Lower leg skin (tissue), 4 donors: ENCODE data around the gene ANXA11. TPM values are rescaled to one million over a fixed set of nuclear protein-coding genes. Genes with fewer than 3 reads are reported as not detected.

Source experiments
- DNase-seq, 2 donors: peaks; one replicate each; pipeline ENCODE4 v3.0.0-alpha.2; 2019; ENCODE audit warnings: low spot score in 2 of 2
- H3K4me3 ChIP-seq: fragments of 200-600 bp; sonication (generic); 2 replicates; pipeline ENCODE4 v1.5.1; 2017; ENCODE audit warnings: mild to moderate bottlenecking, low read depth; ENCODE audit not compliant: poor library complexity, severe bottlenecking
- CTCF ChIP-seq, 3 donors: fragments of 450-650 bp; IDR thresholded peaks; one replicate each; pipeline ENCODE4 v1.5.1; 2016; ENCODE audit warnings: antibody characterized with exemption in 3 of 3, mild to moderate bottlenecking in 3 of 3, moderate library complexity in 2 of 3
- POLR2A ChIP-seq, 2 donors: fragments of 450-650 bp; IDR thresholded peaks; one replicate each; pipeline ENCODE4 v1.6.1; 2016 to 2017; ENCODE audit warnings: antibody characterized with exemption in 2 of 2, mild to moderate bottlenecking in 1 of 2, moderate library complexity in 1 of 2
- WGBS, 2 donors: methylation state at CpG; one replicate each; pipeline ENCODE4 v1.1.5; 2018; 5-methylcytosine and 5-hydroxymethylcytosine counted together
- intact Hi-C: fragments of 100-400 bp; cut with DNase I; formaldehyde crosslinking; loops from one replicate; pipeline ENCODE4 v1.15.0; 2023; ENCODE audit warnings: low total_unique reads
- total RNA-seq, 4 donors: library from RNA; depleted of rRNA; stranded (reverse); fragments of >200 nt; gene quantifications; one replicate each; pipeline ENCODE4 v1.1.0, GENCODE V29; 2016

ANXA11 gene
- total RNA-seq, 4 donors from 2014 or later = 68.4 to 109 (median 100) TPM

- TF ChIP-seq POLR2A (IDR thresholded peaks at IDR 0.05) = no peak
- TF ChIP-seq CTCF (IDR thresholded peaks at IDR 0.05) = no peak
- WGBS, 2 donors = 86 to 87% methylated on average over 5 of the region's 5 CpGs
These were observed 19.6 kb downstream of the ANXA11 start for GRCh38 chr10:80185578-80186299.

GRCh38 chr10:80184291-80184690 is 21.0 kb downstream of the ANXA11 start:
- DNase-seq = no peak
- no peak for TF ChIP-seq POLR2A (IDR thresholded peaks at IDR 0.05)
- TF ChIP-seq CTCF (IDR thresholded peaks at IDR 0.05) = no peak
- no peak overlapping the region for H3K4me3 ChIP-seq
- 64 to 69% methylated on average over 4 of the region's 4 CpGs for WGBS, 2 donors
- intact Hi-C loops = no loop called here

More at GRCh38 chr10:80185578-80186299, 19.6 kb downstream of the ANXA11 start:
- intact Hi-C loops = no loop called here
- DNase-seq = no peak
- H3K4me3 ChIP-seq = no peak overlapping the region

- intact Hi-C loops = no loop called here
- DNase-seq = no peak
These were observed 21.9 kb downstream of the ANXA11 start for GRCh38 chr10:80183436-80183835.

GRCh38 chr10:80182986-80183385 is 22.4 kb downstream of the ANXA11 start:
- TF ChIP-seq CTCF (IDR thresholded peaks at IDR 0.05) (no peak), POLR2A (IDR thresholded peaks at IDR 0.05) (no peak)
- DNase-seq = peak in 1 of 2 donors; percentile 60
- intact Hi-C loops = no loop called here
- H3K4me3 ChIP-seq = no peak overlapping the region
- WGBS, 2 donors = 62 to 82% methylated on average over 6 of the region's 6 CpGs

More at GRCh38 chr10:80183436-80183835, 21.9 kb downstream of the ANXA11 start:
- no peak for TF ChIP-seq CTCF (IDR thresholded peaks at IDR 0.05)
- TF ChIP-seq POLR2A (IDR thresholded peaks at IDR 0.05) = no peak
- H3K4me3 ChIP-seq = no peak overlapping the region
- 74 to 87% methylated on average over 4 of the region's 4 CpGs for WGBS, 2 donors

- 78 to 83% methylated on average over 12 of the region's 12 CpGs for WGBS, 2 donors
- intact Hi-C loops = no loop called here
- no peak overlapping the region for H3K4me3 ChIP-seq
- no peak for DNase-seq
- no peak for TF ChIP-seq CTCF (IDR thresholded peaks at IDR 0.05)
- no peak for TF ChIP-seq POLR2A (IDR thresholded peaks at IDR 0.05)
These were observed 27.3 kb downstream of the ANXA11 start for GRCh38 chr10:80177781-80178636.
